Measurements from ENCODE around the gene TUT1.

The TUT1 gene

GRCh38 chr11:62575156-62575555 lies 16.2 kb downstream of the TUT1 start:
- TF ChIP-seq GATA3 (IDR thresholded peaks at IDR 0.05; ENCODE audit: low read depth, low read length) (no peak), GATA2 (IDR thresholded peaks at IDR 0.05; ENCODE audit: low read depth, low read length) (no peak)

GRCh38 chr11:62574363-62575071 lies 16.8 kb downstream of the TUT1 start:
- TF ChIP-seq GATA2 (IDR thresholded peaks at IDR 0.05; ENCODE audit: low read depth, low read length) (no peak), GATA3 (IDR thresholded peaks at IDR 0.05; ENCODE audit: low read depth, low read length) (no peak)

- TF ChIP-seq GATA2 (IDR thresholded peaks at IDR 0.05; ENCODE audit: low read depth, low read length) (no peak), GATA3 (IDR thresholded peaks at IDR 0.05; ENCODE audit: low read depth, low read length) (no peak)
These were observed 17.5 kb downstream of the TUT1 start, which contains the start of gene EEF1G for GRCh38 chr11:62573592-62574362. Gene EEF1G (minus strand): TSS chr11:62573891. CDS start chr11:62573842, 49 bp downstream.

GRCh38 chr11:62573006-62573591 lies 18.2 kb downstream of the TUT1 start:
- TF ChIP-seq GATA2 (IDR thresholded peaks at IDR 0.05; ENCODE audit: low read depth, low read length) (no peak), GATA3 (IDR thresholded peaks at IDR 0.05; ENCODE audit: low read depth, low read length) (no peak)

GRCh38 chr11:62572431-62572830 lies 18.9 kb downstream of the TUT1 start:
- TF ChIP-seq GATA3 (IDR thresholded peaks at IDR 0.05; ENCODE audit: low read depth, low read length) (no peak), GATA2 (IDR thresholded peaks at IDR 0.05; ENCODE audit: low read depth, low read length) (no peak)

- TF ChIP-seq GATA3 (IDR thresholded peaks at IDR 0.05; ENCODE audit: low read depth, low read length) (no peak), GATA2 (IDR thresholded peaks at IDR 0.05; ENCODE audit: low read depth, low read length) (no peak)
These were observed 21.7 kb downstream of the TUT1 start for GRCh38 chr11:62569611-62570010.

- no peak for TF ChIP-seq GATA3 (IDR thresholded peaks at IDR 0.05; ENCODE audit: low read depth, low read length)
- no peak for TF ChIP-seq GATA2 (IDR thresholded peaks at IDR 0.05; ENCODE audit: low read depth, low read length)
These were observed 24.2 kb downstream of the TUT1 start for GRCh38 chr11:62567018-62567633.

GRCh38 chr11:62566247-62566646 lies 25.1 kb downstream of the TUT1 start:
- TF ChIP-seq GATA2 (IDR thresholded peaks at IDR 0.05; ENCODE audit: low read depth, low read length) (no peak), GATA3 (IDR thresholded peaks at IDR 0.05; ENCODE audit: low read depth, low read length) (no peak)

GRCh38 chr11:62565100-62565802 lies 26.1 kb downstream of the TUT1 start:
- TF ChIP-seq GATA2 (IDR thresholded peaks at IDR 0.05; ENCODE audit: low read depth, low read length): no peak
- TF ChIP-seq GATA3 (IDR thresholded peaks at IDR 0.05; ENCODE audit: low read depth, low read length): no peak

GRCh38 chr11:62560566-62561103 lies 30.7 kb downstream of the TUT1 start:
- peak; percentile 81; the same call in 1 of the 2 replicates for TF ChIP-seq GATA2 (IDR thresholded peaks at IDR 0.05; ENCODE audit: low read depth, low read length)
- no peak for TF ChIP-seq GATA3 (IDR thresholded peaks at IDR 0.05; ENCODE audit: low read depth, low read length)

GRCh38 chr11:62559204-62559603 lies 32.1 kb downstream of the TUT1 start:
- TF ChIP-seq GATA3 (IDR thresholded peaks at IDR 0.05; ENCODE audit: low read depth, low read length): no peak
- no peak for TF ChIP-seq GATA2 (IDR thresholded peaks at IDR 0.05; ENCODE audit: low read depth, low read length)

GRCh38 chr11:62558669-62559068 lies 32.7 kb downstream of the TUT1 start:
- TF ChIP-seq GATA2 (IDR thresholded peaks at IDR 0.05; ENCODE audit: low read depth, low read length): no peak
- no peak for TF ChIP-seq GATA3 (IDR thresholded peaks at IDR 0.05; ENCODE audit: low read depth, low read length)

- TF ChIP-seq GATA2 (IDR thresholded peaks at IDR 0.05; ENCODE audit: low read depth, low read length) (no peak), GATA3 (IDR thresholded peaks at IDR 0.05; ENCODE audit: low read depth, low read length) (no peak)
These were observed 34.3 kb downstream of the TUT1 start for GRCh38 chr11:62556875-62557631.

All from SH-SY5Y (cell line).